AG09319 (cell line): Measurements from ENCODE around the gene ATP8B1.

Experiments used
- DNase-seq: peaks from one replicate; pipeline ENCODE4 v3.0.0-alpha.2; 2010; ENCODE audit warnings: low read depth; ENCODE audit errors: extremely low read depth
- TF ChIP-seq, protein P1 (sequence below): IDR thresholded peaks from 2 replicates; pipeline ENCODE4 v1.5.1; 2011; ENCODE audit warnings: low read depth, mild to moderate bottlenecking, inconsistent platforms, low read length, moderate library complexity

The ATP8B1 gene

DNA sequence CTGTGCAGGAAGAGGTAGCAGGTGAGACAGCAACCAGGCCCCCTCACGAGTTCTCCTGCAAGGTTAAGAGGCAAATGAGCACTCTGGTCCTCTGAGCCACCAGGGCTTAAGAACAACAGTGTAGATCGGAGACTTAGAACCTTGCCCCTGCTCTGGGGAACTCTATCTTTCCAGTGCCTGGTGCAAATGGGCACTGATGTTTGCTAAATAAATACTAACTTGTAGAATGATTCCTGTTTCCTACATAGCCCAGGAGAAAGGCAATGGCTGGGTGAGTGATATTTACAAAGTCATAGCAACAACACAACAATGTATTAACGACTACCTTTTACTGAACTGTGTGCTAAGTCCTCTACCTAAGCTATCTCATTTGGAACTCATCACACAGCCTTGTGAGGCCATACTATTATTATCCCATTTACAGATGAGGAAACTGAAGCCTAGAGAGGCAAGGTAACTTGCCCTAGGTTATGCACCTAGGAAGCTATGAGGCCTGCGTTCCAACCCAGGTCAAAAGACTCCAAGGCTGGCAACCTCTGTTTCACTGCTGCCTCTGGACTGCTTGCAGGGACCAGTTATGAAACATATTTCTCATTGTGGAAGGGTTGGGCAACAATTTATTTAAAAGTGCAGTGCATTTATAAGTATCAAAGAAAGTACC lies 4.3 kb downstream of the ATP8B1 start:
- no peak for DNase-seq
- TF ChIP-seq, protein P1, sequence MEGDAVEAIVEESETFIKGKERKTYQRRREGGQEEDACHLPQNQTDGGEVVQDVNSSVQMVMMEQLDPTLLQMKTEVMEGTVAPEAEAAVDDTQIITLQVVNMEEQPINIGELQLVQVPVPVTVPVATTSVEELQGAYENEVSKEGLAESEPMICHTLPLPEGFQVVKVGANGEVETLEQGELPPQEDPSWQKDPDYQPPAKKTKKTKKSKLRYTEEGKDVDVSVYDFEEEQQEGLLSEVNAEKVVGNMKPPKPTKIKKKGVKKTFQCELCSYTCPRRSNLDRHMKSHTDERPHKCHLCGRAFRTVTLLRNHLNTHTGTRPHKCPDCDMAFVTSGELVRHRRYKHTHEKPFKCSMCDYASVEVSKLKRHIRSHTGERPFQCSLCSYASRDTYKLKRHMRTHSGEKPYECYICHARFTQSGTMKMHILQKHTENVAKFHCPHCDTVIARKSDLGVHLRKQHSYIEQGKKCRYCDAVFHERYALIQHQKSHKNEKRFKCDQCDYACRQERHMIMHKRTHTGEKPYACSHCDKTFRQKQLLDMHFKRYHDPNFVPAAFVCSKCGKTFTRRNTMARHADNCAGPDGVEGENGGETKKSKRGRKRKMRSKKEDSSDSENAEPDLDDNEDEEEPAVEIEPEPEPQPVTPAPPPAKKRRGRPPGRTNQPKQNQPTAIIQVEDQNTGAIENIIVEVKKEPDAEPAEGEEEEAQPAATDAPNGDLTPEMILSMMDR, result no peak

DNA sequence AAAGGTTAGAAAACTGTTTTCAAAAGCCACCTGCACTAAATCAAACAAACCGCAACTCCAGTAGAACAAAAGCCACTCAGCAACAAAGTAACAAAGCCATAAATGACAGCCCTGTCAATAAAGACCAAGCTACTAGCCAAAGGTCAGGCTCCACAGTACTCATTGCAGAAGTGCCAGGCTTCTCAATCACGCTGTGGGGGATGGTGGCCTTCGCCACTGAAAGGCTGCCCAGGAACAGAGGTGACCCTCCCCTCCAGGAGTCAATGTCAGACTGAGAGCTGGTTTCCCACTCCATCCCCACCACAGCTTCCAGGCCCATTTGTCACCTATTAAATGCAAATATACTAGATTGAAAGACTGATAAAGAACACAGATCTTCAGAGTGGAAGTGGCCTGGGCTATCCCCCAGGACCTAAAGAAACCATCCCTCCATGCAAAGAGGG lies 5.9 kb downstream of the ATP8B1 start:
- TF ChIP-seq, protein P1, result no peak
- no peak for DNase-seq

DNA sequence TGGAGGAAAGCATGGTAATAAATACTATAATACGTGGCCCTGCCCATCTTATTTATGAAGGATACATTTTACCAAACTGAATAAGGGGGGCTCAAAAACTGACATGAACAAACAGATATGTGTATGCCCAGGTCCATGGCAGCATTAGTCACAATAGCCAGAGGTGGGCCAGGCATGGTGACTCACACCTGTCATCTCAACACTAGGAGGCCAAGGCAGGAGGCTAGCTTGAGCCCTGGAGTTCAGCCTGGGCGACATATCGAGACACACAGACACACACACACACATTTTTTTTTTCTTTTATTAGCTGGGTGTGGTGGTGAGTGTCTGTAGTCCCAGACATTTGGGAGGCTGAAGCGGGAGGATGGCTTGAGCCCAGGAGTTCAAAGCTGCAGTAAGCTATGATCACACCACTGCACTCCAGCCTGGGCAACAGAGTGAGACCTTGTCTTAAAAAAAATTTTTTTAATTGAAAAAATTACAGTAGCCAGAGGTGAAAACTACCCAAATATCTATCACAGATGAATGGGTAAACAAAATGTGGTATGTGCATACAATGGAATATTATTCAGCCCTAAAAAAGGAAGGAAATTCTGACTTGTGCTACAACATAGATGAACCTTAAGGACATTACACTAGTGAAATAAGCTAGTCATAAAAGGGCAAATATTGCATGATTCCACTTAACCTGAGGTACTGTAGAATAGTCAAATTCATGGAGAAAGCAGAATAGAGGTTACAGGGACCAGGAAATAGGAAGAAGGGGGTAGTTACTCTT lies 8.0 kb downstream of the ATP8B1 start:
- TF ChIP-seq, protein P1, result no peak
- DNase-seq, result no peak

DNA sequence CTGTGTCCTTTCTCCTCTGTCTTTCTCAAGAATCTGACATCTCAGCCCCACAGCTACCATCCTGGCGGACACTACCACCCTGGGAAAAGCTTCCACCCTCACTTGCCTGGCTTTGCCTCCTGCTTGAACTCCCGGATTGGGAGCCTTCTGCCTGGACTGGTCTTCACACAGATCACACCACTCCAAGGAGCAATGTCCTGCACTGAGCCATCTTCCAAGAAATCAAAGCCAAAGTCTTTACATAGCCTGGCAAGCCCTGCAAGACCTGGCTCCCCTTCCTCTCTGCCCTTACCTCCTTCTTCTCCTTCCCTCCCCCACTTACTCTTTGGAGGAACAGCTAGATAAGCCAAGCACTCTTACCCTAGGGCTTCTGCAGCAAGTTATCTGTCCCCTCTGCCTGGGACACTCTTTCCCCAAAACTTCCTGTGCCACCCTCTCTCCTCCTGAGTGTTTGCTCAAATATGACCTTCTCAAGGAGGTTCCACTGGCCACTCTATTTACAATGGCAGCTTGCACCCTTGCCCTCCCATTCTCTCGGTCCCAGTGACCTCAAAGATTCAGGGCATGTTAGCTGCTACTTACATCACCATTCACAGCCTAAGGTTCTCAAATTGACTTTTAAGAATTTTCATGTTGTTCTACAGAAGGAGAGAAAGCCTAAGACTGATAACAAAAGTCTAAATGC lies 9.7 kb downstream of the ATP8B1 start:
- TF ChIP-seq, protein P1, result no peak

DNA sequence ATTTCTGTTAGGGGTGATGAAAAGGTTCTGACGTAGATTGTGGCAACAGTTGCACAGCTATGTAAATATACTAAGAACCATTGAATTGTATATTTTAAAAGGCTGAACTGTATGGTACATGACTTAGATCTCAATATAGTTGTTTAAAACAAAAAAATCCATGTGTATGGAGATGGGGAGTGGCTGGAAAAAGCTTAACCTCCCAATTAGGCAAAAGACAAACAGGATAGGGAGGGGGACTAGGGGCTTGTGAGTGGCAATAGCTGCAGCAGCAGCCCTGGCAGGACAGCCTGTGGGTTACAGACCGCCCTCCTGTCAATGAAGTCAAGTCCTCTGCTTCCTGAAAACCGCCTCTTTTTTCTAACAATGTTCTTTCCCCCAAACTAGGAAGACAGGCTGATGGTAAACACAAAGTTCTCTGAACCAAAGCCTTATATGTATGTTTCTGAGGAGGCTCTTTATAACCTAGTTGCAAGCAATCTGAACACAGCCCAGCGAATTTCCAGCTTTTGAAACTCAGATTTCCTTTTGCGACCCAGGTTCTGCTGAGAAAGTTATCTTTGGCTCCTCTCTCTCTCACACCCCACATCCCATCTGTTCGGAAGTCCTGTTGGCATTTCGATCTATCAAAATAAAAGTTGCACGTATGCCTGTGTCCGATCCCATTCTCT lies 10.3 kb downstream of the ATP8B1 start:
- TF ChIP-seq, protein P1, result no peak
- DNase-seq, result no peak

More for the DNA sequence above, 9.7 kb downstream of the ATP8B1 start:
- no peak for DNase-seq

DNA sequence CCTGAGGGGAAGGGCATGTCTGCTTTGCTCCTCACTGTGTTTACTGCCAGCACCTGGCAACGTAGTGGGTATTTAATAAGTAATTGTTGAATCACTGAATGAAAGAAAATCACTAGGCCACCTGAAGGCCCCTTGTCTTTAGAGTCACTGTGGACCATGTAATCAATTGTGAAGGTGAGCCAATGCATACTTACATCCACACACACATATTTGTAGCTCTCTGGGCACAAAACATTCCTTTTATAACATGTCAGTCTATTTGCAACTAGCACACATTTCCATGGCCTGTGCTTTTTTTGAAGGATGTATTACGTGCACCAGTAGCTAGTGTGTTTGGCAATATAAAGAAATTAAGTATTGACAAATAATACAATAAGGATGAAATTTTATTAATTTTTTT lies 11.2 kb downstream of the ATP8B1 start:
- TF ChIP-seq, protein P1, result no peak
- DNase-seq, result no peak
